ENCODE results near the gene DNAH1. TPM values are rescaled to one million over a fixed set of nuclear protein-coding genes. Genes with fewer than 3 reads are reported as not detected.

DNAH1 gene
- total and polyA plus RNA-seq, 2 experiments from 2014 or later = 0.81 to 1.8 TPM

- Mint-ChIP-seq H3K4me3 (no peak overlapping the region), H3K27ac (no peak overlapping the region), H3K27me3 (ENCODE audit: insufficient read depth, low read depth, poor library complexity) (peaks cover 8% of the 10 kb centered on the region), H3K36me3 (ENCODE audit: low read depth) (no peaks in the 10 kb centered on the region; the same call in 2 of the 3 replicates), H3K4me1 (no peaks in the 10 kb centered on the region), H3K9me3 (no peaks in the 10 kb centered on the region)
- ATAC-seq (no peak), DNase-seq (ENCODE audit: low spot score) (no peak)
- Histone ChIP-seq H3F3A (replicated peaks; ENCODE audit: low read depth) (no peaks in the 10 kb centered on the region), H3K79me2 (replicated peaks; ENCODE audit: insufficient read depth) (no peaks in the 10 kb centered on the region), H2AFZ (no peak overlapping the region), H3K9me2 (ENCODE audit: insufficient read depth) (no peaks in the 10 kb centered on the region), H3K36me3 (ENCODE audit: insufficient read depth) (no peaks in the 10 kb centered on the region), H3K27me3 (ENCODE audit: insufficient read depth) (no peaks in the 10 kb centered on the region), H3K4me1 (ENCODE audit: insufficient read depth) (no peaks in the 10 kb centered on the region), H4K20me1 (replicated peaks; ENCODE audit: insufficient read depth) (no peaks in the 10 kb centered on the region), H3K27ac (ENCODE audit: low read depth) (no peak overlapping the region), H3K4me3 (no peak overlapping the region), H3K4me2 (no peak overlapping the region)
- TF ChIP-seq ZNF331 (CRISPR knock-in tag; IDR thresholded peaks at IDR 0.05; ENCODE audit: low read depth) (no peak), NANOG (IDR thresholded peaks at IDR 0.05; ENCODE audit: borderline replicate concordance) (no peak), CTCF (conservative IDR thresholded peaks at IDR 0.05; ENCODE audit: low read depth in 2 of 2) (no peak), ZNF114 (CRISPR knock-in tag; IDR thresholded peaks at IDR 0.05) (no peak), STAT1 (IDR thresholded peaks at IDR 0.05; ENCODE audit: unreplicated experiment) (no peak), JUNB (IDR thresholded peaks at IDR 0.05; ENCODE audit: unreplicated experiment) (no peak), EZH2phosphoT487 (IDR thresholded peaks at IDR 0.05; ENCODE audit: unreplicated experiment) (no peak), EZH2 (IDR thresholded peaks at IDR 0.05; ENCODE audit: low read depth, unreplicated experiment) (no peak), POLR2AphosphoS5 (IDR thresholded peaks at IDR 0.05; ENCODE audit: low read depth) (no peak), ETS1 (IDR thresholded peaks at IDR 0.05) (no peak), CREB1 (CRISPR knock-in tag; IDR thresholded peaks at IDR 0.05; ENCODE audit: low read depth) (no peak)
- TF ChIP-seq, protein P1, sequence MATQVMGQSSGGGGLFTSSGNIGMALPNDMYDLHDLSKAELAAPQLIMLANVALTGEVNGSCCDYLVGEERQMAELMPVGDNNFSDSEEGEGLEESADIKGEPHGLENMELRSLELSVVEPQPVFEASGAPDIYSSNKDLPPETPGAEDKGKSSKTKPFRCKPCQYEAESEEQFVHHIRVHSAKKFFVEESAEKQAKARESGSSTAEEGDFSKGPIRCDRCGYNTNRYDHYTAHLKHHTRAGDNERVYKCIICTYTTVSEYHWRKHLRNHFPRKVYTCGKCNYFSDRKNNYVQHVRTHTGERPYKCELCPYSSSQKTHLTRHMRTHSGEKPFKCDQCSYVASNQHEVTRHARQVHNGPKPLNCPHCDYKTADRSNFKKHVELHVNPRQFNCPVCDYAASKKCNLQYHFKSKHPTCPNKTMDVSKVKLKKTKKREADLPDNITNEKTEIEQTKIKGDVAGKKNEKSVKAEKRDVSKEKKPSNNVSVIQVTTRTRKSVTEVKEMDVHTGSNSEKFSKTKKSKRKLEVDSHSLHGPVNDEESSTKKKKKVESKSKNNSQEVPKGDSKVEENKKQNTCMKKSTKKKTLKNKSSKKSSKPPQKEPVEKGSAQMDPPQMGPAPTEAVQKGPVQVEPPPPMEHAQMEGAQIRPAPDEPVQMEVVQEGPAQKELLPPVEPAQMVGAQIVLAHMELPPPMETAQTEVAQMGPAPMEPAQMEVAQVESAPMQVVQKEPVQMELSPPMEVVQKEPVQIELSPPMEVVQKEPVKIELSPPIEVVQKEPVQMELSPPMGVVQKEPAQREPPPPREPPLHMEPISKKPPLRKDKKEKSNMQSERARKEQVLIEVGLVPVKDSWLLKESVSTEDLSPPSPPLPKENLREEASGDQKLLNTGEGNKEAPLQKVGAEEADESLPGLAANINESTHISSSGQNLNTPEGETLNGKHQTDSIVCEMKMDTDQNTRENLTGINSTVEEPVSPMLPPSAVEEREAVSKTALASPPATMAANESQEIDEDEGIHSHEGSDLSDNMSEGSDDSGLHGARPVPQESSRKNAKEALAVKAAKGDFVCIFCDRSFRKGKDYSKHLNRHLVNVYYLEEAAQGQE (IDR thresholded peaks at IDR 0.05; ENCODE audit: unreplicated experiment) = no peak
- TF ChIP-seq, protein P2, sequence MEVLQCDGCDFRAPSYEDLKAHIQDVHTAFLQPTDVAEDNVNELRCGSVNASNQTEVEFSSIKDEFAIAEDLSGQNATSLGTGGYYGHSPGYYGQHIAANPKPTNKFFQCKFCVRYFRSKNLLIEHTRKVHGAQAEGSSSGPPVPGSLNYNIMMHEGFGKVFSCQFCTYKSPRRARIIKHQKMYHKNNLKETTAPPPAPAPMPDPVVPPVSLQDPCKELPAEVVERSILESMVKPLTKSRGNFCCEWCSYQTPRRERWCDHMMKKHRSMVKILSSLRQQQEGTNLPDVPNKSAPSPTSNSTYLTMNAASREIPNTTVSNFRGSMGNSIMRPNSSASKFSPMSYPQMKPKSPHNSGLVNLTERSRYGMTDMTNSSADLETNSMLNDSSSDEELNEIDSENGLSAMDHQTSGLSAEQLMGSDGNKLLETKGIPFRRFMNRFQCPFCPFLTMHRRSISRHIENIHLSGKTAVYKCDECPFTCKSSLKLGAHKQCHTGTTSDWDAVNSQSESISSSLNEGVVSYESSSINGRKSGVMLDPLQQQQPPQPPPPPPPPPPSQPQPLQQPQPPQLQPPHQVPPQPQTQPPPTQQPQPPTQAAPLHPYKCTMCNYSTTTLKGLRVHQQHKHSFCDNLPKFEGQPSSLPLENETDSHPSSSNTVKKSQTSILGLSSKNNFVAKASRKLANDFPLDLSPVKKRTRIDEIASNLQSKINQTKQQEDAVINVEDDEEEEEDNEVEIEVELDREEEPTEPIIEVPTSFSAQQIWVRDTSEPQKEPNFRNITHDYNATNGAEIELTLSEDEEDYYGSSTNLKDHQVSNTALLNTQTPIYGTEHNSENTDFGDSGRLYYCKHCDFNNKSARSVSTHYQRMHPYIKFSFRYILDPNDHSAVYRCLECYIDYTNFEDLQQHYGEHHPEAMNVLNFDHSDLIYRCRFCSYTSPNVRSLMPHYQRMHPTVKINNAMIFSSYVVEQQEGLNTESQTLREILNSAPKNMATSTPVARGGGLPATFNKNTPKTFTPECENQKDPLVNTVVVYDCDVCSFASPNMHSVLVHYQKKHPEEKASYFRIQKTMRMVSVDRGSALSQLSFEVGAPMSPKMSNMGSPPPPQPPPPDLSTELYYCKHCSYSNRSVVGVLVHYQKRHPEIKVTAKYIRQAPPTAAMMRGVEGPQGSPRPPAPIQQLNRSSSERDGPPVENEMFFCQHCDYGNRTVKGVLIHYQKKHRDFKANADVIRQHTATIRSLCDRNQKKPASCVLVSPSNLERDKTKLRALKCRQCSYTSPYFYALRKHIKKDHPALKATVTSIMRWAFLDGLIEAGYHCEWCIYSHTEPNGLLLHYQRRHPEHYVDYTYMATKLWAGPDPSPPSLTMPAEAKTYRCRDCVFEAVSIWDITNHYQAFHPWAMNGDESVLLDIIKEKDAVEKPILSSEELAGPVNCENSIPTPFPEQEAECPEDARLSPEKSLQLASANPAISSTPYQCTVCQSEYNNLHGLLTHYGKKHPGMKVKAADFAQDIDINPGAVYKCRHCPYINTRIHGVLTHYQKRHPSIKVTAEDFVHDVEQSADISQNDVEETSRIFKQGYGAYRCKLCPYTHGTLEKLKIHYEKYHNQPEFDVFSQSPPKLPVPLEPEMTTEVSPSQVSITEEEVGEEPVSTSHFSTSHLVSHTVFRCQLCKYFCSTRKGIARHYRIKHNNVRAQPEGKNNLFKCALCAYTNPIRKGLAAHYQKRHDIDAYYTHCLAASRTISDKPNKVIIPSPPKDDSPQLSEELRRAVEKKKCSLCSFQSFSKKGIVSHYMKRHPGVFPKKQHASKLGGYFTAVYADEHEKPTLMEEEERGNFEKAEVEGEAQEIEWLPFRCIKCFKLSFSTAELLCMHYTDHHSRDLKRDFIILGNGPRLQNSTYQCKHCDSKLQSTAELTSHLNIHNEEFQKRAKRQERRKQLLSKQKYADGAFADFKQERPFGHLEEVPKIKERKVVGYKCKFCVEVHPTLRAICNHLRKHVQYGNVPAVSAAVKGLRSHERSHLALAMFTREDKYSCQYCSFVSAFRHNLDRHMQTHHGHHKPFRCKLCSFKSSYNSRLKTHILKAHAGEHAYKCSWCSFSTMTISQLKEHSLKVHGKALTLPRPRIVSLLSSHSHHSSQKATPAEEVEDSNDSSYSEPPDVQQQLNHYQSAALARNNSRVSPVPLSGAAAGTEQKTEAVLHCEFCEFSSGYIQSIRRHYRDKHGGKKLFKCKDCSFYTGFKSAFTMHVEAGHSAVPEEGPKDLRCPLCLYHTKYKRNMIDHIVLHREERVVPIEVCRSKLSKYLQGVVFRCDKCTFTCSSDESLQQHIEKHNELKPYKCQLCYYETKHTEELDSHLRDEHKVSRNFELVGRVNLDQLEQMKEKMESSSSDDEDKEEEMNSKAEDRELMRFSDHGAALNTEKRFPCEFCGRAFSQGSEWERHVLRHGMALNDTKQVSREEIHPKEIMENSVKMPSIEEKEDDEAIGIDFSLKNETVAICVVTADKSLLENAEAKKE (CRISPR knock-in tag; IDR thresholded peaks at IDR 0.05) = no peak
Measured at GRCh38 chr3:52327486-52328290, 11.6 kb downstream of the DNAH1 start.

Data from GM23338 (cell line).